Superior temporal gyrus (tissue), 1 donor: Measurements from ENCODE around the gene TUBA4B.

ENCODE experiments used
- DNase-seq: peaks from one replicate; pipeline ENCODE4 v3.0.0-alpha.2; 2016; ENCODE audit errors: extremely low spot score

The TUBA4B gene

GRCh38 chr2:219314804-219315468 lies 61.9 kb downstream of the TUBA4B start:
- DNase-seq, result no peak
